GM21515 (cell line): Measurements from ENCODE around the gene SNRPB.

ENCODE experiments used
- ATAC-seq: cut with Tn5 transposase; IDR thresholded peaks from one replicate; pipeline ENCODE4 v1.9.1; 2021; ENCODE audit not compliant: unreplicated experiment

SNRPB gene

GRCh38 chr20:2475850-2476741, 5.5 kb upstream of the SNRPB start:
- no peak for ATAC-seq

GRCh38 chr20:2473516-2473915, 2.9 kb upstream of the SNRPB start:
- no peak for ATAC-seq

- ATAC-seq: peak; percentile 38
Measured at GRCh38 chr20:2469991-2470422, 582 bp downstream of the SNRPB start.

- no peak for ATAC-seq
Measured at GRCh38 chr20:2468581-2469407, 1.8 kb downstream of the SNRPB start.

GRCh38 chr20:2467412-2467811, 3.2 kb downstream of the SNRPB start:
- no peak for ATAC-seq

GRCh38 chr20:2465100-2465499, 5.5 kb downstream of the SNRPB start:
- no peak for ATAC-seq

- no peak for ATAC-seq
Measured at GRCh38 chr20:2463616-2464365, 6.8 kb downstream of the SNRPB start.

GRCh38 chr20:2462484-2462883, 8.1 kb downstream of the SNRPB start:
- ATAC-seq: no peak

GRCh38 chr20:2460752-2461424, 9.7 kb downstream of the SNRPB start:
- ATAC-seq: no peak

GRCh38 chr20:2459981-2460751, 10.4 kb downstream of the SNRPB start:
- ATAC-seq: no peak

GRCh38 chr20:2458919-2459499, 11.6 kb downstream of the SNRPB start:
- no peak for ATAC-seq

GRCh38 chr20:2455771-2456497, 14.7 kb downstream of the SNRPB start:
- no peak for ATAC-seq

GRCh38 chr20:2453792-2454191, 16.8 kb downstream of the SNRPB start:
- no peak for ATAC-seq

- ATAC-seq: no peak
Measured at GRCh38 chr20:2451939-2452732, 18.5 kb downstream of the SNRPB start.

- no peak for ATAC-seq
Measured at GRCh38 chr20:2451422-2451821, 19.2 kb downstream of the SNRPB start.

GRCh38 chr20:2449386-2449785, 21.2 kb downstream of the SNRPB start:
- no peak for ATAC-seq

- no peak for ATAC-seq
Measured at GRCh38 chr20:2446845-2447244, 23.7 kb downstream of the SNRPB start.

GRCh38 chr20:2431185-2431584, 39.4 kb downstream of the SNRPB start:
- ATAC-seq: no peak
